ENCODE measurements around the gene CLN5.
A peak's percentile ranks its signal among the peaks of the same experiment; 100 is the strongest.
"Not testable (repeated sequence)": the region's sequence is repeated elsewhere in the genome, so short reads cannot be mapped to it uniquely, and the experiment has no call there.

The CLN5 gene

GRCh38 chr13:76976490-76976889 lies 15.4 kb upstream of the CLN5 start:
- peak; percentile 88 for DNase-seq

DNA sequence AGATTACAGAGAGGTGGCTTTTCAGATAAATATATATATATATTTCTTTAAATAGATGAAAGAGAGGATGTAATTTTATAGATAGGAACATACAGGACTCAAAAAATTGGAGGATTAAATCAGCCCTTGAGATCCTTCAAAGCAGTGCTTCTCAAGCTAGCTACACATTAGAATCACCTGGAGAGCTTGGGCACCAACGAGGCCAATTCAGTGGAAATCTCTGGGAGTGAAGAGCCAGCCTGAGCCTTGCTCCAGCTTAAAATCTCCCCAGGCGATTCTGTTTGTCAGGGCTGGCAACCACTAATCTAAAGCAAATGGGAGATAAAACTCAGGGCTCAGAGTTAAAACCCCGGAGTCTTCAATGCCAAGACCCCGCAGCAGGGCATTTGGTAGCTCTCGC lies 15.0 kb upstream of the CLN5 start:
- no peak for DNase-seq

- no peak for DNase-seq
Observed at GRCh38 chr13:76980075-76980718, 11.7 kb upstream of the CLN5 start.

GRCh38 chr13:76982061-76982460 lies 9.8 kb upstream of the CLN5 start:
- DNase-seq = no peak

DNA sequence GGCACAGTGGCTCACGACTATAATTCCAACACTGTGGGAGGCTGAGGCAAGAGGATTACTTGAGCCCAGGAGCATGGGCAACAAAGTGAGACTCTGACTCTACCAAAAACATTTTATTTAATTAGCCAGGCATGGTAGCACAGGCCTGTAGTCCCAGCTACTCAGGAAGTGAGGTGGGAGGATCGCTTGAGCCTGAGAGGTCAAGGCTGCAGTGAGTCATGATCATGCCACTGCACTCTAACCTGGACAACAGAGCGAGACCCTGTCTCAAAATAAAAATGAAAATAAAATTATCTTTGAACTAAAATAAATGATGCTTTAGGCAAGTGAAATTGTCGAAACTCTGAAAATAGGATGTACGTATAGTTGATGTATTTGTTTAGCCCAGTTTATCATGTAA lies 8.2 kb upstream of the CLN5 start:
- no peak for DNase-seq

- no peak for DNase-seq
Observed at GRCh38 chr13:76991432-76991795, 467 bp upstream of the CLN5 start.

- no peak for DNase-seq
Observed at GRCh38 chr13:76992548-76993001, 694 bp downstream of the CLN5 start.

GRCh38 chr13:76993021-76993420 lies 1.1 kb downstream of the CLN5 start:
- DNase-seq = no peak

DNA sequence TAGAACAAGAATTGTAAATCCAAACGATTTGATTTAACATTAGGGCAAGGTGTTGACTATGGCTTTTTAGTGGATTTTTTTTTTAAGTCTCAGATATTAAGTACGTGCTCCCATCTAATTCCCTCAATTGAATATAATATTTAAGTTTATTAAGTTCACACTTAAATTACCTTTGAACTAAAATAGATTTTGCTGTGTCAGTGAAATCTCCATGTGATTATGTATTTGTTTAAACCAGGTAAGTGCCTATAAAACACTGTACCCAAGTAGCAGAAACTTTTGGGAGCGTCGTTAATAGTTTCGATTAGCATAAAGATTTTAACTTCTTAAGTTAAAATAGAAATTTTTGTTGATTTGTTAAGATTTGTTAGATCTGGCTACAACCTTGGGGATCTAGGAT lies 1.6 kb downstream of the CLN5 start:
- no peak for DNase-seq

DNA sequence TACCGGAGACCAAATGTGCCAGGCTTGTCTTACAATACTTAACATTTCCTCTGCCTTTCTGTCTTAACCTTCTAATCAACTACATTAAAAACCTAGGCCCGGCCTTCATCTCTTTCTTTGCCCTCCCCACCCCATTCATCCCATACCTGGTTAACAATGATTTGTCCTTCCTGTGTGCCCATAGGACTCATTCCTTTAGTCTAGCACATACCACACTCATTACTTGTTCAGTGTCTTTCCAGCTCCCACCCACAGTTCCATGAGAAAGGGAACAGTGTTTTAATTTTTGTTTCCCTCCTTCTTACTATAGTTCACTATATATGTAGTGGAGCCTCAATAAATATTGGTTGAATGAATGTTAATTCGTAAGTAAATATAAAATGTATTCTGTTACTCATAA lies 2.4 kb downstream of the CLN5 start:
- no peak for DNase-seq

DNA sequence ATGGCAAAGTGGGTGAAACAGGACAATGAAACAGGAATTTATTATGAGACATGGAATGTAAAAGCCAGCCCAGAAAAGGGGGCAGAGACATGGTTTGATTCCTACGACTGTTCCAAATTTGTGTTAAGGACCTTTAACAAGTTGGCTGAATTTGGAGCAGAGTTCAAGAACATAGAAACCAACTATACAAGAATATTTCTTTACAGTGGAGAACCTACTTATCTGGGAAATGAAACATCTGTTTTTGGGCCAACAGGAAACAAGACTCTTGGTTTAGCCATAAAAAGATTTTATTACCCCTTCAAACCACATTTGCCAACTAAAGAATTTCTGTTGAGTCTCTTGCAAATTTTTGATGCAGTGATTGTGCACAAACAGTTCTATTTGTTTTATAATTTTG lies 8.6 kb downstream of the CLN5 start:
- DNase-seq = no peak

GRCh38 chr13:77001540-77001939 lies 9.7 kb downstream of the CLN5 start:
- DNase-seq = no peak

DNA sequence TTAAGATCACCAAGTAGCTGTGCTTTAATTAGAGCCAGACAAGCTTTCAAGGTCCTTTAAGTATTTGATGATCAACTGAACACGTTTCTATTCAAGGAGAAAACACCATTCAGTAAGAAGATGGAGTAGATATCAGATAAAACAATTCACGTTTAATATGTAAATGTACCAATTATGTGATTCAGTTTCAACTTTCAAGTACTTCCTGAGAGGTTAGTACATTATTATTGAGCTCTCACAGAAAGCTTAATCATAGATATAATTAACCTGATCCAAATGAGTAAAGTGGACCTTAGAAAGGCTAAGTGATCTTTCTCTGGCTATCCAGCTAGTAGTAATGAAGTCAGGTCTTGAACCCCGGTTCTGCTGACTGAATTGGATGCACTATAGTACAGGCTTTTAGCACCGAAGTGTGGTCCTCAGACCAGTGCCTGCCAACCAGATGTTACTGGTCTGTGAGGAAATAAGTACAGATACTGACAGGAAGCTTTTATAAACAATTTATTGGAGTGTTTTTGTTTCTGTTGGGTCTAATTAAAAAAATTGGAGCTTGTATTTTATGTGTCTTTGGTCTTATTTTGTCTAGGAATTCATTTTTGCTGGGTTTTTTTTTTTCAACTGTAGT lies 10.2 kb downstream of the CLN5 start:
- no peak for DNase-seq

- no peak for DNase-seq
Observed at GRCh38 chr13:77002590-77003190, 10.8 kb downstream of the CLN5 start.

DNA sequence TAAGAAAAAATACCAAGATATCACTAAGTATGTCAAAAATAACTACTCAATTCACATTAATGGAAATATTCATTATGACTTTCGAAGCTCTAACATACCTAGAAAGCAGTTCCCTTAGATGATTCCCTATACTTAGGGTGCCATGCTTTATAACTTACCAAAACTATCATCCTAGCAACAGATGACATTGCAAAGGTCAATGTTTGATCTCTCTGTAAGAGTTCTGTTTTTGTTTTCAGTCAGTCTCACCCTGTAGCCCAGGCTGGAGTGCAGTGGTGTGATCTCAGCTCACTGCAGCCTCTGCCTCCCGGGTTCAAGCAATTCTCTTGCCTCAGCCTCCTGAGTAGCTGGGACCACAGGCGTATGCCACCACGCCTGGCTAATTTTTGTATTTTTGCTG lies 16.5 kb downstream of the CLN5 start:
- DNase-seq = not testable (repeated sequence)

DNA sequence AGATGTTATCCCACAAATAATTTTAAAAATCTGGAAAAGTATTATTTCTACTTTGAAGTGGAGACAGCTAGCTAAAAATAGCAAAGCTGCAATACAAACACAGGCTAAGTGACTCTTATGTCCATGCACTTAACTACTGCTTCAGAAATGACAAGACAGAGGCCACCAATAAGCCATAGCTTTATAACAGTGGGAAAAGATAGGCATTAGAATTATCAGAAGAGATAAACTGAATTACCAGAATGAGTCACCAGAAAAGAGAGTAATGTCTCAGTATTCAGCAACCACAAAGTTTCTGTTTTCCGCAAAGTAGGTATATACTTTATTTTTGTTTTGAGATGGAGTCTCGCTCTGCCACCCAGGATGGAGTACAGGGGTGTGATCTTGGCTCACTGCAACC lies 17.1 kb downstream of the CLN5 start:
- no peak for DNase-seq

DNA sequence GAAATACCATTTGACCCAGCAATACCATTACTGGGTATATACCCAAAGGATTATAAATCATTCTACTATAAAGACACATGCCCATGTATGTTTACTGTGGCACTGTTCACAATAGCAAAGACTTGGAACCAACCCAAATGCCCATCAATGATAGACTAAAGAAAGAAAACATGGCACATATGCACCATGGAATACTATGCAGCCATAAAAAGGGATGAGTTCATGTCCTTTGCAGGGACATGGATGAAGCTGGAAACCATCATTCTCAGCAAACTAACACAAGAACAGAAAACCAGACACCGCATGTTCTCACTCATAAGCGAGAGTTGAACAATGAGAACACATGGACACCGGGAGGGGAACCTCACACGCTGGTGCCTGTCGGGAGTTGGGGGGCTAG lies 17.8 kb downstream of the CLN5 start:
- DNase-seq = not testable (repeated sequence)

GRCh38 chr13:77013853-77014542 lies 22.1 kb downstream of the CLN5 start:
- no peak for DNase-seq

GRCh38 chr13:77014906-77015685 lies 23.2 kb downstream of the CLN5 start:
- no peak for DNase-seq

GRCh38 chr13:77016251-77016812 lies 24.5 kb downstream of the CLN5 start:
- no peak for DNase-seq

DNA sequence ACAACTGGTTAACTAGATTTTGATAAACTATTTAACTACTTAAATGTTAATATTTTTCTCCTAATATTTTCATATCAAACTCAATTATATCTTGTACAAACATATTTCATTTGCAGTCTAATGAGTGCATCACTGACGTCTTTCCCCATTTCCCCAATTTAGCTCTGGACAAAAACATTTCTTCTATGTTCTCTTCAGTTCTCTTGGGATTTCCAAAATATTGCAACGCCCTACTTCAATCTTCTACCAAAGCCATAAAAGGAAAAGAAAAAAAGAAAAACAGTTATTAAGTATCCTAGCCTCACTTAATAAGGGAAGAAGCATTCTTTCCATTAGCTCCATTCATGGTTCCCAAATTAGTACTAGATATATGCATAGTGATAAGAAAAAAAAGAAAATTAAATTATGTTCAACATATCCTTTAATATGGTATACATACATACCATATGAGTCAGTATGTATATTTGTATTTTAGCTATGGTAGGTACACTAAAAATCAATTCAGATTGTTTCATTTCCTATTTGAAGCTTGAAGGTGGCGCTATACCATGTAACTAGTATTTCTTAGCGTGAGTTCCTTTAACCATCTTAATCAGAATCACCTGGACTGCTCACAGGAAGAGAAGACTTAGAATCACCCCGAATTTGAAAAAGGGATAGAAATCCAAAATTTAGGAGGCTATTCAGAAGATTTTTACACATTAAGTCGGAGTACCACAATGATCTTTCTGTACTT lies 25.2 kb downstream of the CLN5 start:
- DNase-seq = no peak

- no peak for DNase-seq
Observed at GRCh38 chr13:77019756-77020155, 27.9 kb downstream of the CLN5 start.

Measured in DMS 273 treated with DMSO at 0.1 percent for 48 hours (cell line).